Transverse colon (tissue), 4 donors: ENCODE data around the gene E2F2. TPM values are rescaled to one million over a fixed set of nuclear protein-coding genes. Genes with fewer than 3 reads are reported as not detected.

Experiments used
- DNase-seq: peaks from one replicate; pipeline ENCODE4 v3.0.0-alpha.2; 2019
- H3K27ac ChIP-seq, 4 donors: fragments of 200-600 bp; sonication (generic); 2 replicates each; pipeline ENCODE4 v1.5.1; 2016 to 2018; ENCODE audit warnings: inconsistent platforms in 4 of 4
- H3K27me3 ChIP-seq: fragments of 200-600 bp; sonication (generic); 2 replicates; pipeline ENCODE4 v1.5.1; 2017; ENCODE audit warnings: inconsistent platforms
- H3K36me3 ChIP-seq, 4 donors: fragments of 200-600 bp; sonication (generic); 2 replicates each; pipeline ENCODE4 v1.5.1; 2017 to 2019; ENCODE audit warnings: inconsistent platforms in 4 of 4
- H3K4me1 ChIP-seq, 4 donors: fragments of 200-600 bp; sonication (generic); 2 replicates each; pipeline ENCODE4 v1.5.1; 2017 to 2020; ENCODE audit warnings: inconsistent platforms in 4 of 4
- H3K4me3 ChIP-seq, 4 donors: fragments of 200-600 bp; sonication (generic); 1 replicate in 1 of 4; 2 replicates in 3 of 4; pipeline versions ENCODE4 v1.5.1 to v1.6.1; 2017 to 2019; ENCODE audit warnings: inconsistent platforms in 4 of 4
- H3K9me3 ChIP-seq, 2 donors: fragments of 200-600 bp; sonication (generic); 2 replicates each; pipeline ENCODE4 v1.5.1; 2017 to 2019; ENCODE audit warnings: inconsistent platforms in 2 of 2
- EP300 ChIP-seq: sonication (generic); formaldehyde crosslinking; IDR thresholded peaks from one replicate; pipeline ENCODE4 v1.6.1; 2017; ENCODE audit warnings: antibody characterized with exemption, low read depth
- POLR2A ChIP-seq: fragments of 450-650 bp; IDR thresholded peaks from one replicate; pipeline ENCODE4 v1.6.1; 2016; ENCODE audit warnings: antibody characterized with exemption, mild to moderate bottlenecking, moderate library complexity
- POLR2AphosphoS5 ChIP-seq, 3 donors: sonication (generic); formaldehyde crosslinking; IDR thresholded peaks; one replicate each; pipeline ENCODE4 v1.6.1; 2016; ENCODE audit warnings: antibody characterized with exemption in 3 of 3
- WGBS, 2 donors: methylation state at CpG; one replicate each; pipeline ENCODE4 v1.1.5; 2018; ENCODE audit warnings: low coverage in 1 of 2; 5-methylcytosine and 5-hydroxymethylcytosine counted together
- in situ Hi-C, 4 donors: fragments of 200-750 bp; cut with MboI; loops; one replicate each; pipeline versions ENCODE4 v1.15.0 to v1.15.1; 2017; ENCODE audit warnings: low sequenced_read_pairs in 3 of 4, low pct_ligation_motif_present in 1 of 4, low pct_unique_long_range_greater_than_20kb in 1 of 4
- intact Hi-C: fragments of 100-400 bp; cut with DNase I; formaldehyde crosslinking; loops from one replicate; pipeline ENCODE4 v1.15.1; 2023; ENCODE audit warnings: low total_unique reads
- total RNA-seq, 4 donors: library from RNA; depleted of rRNA; stranded (reverse); fragments of >200 nt; gene quantifications; one replicate each; pipeline ENCODE4 v1.1.0, GENCODE V29; 2016
- TF ChIP-seq, protein P1 (sequence below), 5 experiments: fragments of 200-600 bp in 3 of 5; fragments of 450-650 bp in 2 of 5; sonication (generic) in 3 of 5; IDR thresholded peaks; 1 replicate in 2 of 5; 2 replicates in 3 of 5; pipeline ENCODE4 v1.5.1; 2016 to 2017; ENCODE audit warnings: antibody characterized with exemption in 5 of 5, inconsistent platforms in 3 of 5, mild to moderate bottlenecking in 2 of 5, moderate library complexity in 1 of 5

Gene E2F2
- total RNA-seq, 4 donors from 2014 or later = 6.7 to 11.6 (median 8.9) TPM

DNA sequence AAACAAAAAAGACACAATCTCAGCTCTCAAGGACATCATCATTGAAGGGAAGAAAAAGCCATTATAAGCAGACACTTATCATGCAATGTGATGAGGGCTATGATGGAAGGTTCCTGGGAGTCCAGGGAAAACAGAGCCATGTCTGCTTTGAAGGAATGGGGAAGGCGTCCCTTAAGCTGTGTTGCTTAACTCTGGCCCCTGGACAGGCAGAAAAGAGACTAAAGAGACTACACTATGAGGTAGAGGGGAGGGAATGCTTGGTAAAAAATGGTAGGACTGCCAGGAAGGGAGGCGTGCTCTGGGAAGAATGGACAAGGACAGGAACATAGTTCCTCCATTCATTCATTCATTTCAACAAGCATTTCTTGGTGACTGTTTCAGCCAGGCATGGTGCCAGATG, 68.3 kb downstream of the E2F2 start:
- no peak for DNase-seq
- TF ChIP-seq POLR2A = no peak
- TF ChIP-seq POLR2AphosphoS5 (IDR thresholded peaks at IDR 0.05) = no peak
- TF ChIP-seq, protein P1, sequence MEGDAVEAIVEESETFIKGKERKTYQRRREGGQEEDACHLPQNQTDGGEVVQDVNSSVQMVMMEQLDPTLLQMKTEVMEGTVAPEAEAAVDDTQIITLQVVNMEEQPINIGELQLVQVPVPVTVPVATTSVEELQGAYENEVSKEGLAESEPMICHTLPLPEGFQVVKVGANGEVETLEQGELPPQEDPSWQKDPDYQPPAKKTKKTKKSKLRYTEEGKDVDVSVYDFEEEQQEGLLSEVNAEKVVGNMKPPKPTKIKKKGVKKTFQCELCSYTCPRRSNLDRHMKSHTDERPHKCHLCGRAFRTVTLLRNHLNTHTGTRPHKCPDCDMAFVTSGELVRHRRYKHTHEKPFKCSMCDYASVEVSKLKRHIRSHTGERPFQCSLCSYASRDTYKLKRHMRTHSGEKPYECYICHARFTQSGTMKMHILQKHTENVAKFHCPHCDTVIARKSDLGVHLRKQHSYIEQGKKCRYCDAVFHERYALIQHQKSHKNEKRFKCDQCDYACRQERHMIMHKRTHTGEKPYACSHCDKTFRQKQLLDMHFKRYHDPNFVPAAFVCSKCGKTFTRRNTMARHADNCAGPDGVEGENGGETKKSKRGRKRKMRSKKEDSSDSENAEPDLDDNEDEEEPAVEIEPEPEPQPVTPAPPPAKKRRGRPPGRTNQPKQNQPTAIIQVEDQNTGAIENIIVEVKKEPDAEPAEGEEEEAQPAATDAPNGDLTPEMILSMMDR (IDR thresholded peaks at IDR 0.05) = no peak
- no peak for TF ChIP-seq EP300
- in situ Hi-C loops (no loop called here), intact Hi-C loops (no loop called here)
- Histone ChIP-seq H3K4me1 (no peaks in the 10 kb centered on the region), H3K27ac (no peak overlapping the region), H3K27me3 (no peaks in the 10 kb centered on the region), H3K36me3 (no peaks in the 10 kb centered on the region), H3K4me3 (no peak overlapping the region), H3K9me3 (no peaks in the 10 kb centered on the region)
- 92 to 100% methylated on average over 1 to 2 of the region's 2 CpGs for WGBS, 2 donors

DNA sequence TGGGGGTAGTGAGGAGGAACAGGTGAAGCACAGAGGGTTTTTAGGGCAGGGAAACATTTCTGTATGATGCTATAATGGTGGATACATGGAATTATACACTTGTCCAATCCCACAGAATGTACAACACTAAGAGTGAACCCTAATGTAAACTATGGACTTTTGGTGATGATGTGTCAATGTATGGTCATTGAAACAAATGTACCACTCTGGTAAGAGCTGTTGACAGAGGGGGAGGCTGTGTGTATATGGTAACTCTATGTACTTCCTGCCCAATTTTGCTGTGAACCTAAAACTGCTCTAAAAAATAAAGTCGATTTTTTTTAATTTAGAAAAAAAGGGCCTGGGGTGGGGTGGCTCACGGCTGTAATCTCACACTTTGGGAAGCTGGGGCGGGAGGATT, 70.0 kb downstream of the E2F2 start:
- Histone ChIP-seq H3K9me3 (no peaks in the 10 kb centered on the region), H3K36me3 (no peaks in the 10 kb centered on the region), H3K4me3 (no peak overlapping the region), H3K4me1 (no peaks in the 10 kb centered on the region), H3K27me3 (no peaks in the 10 kb centered on the region), H3K27ac (no peak overlapping the region)
- no peak for DNase-seq
- TF ChIP-seq POLR2AphosphoS5 (IDR thresholded peaks at IDR 0.05) = no peak
- TF ChIP-seq, protein P1 (IDR thresholded peaks at IDR 0.05) = no peak
- no peak for TF ChIP-seq POLR2A
- TF ChIP-seq EP300 = no peak
- intact Hi-C loops (no loop called here), in situ Hi-C loops (no loop called here)
- WGBS, 2 donors = 74% methylated on average over 3 of the region's 3 CpGs; no CpG with 5 or more reads in 1 of the 2 donors

DNA sequence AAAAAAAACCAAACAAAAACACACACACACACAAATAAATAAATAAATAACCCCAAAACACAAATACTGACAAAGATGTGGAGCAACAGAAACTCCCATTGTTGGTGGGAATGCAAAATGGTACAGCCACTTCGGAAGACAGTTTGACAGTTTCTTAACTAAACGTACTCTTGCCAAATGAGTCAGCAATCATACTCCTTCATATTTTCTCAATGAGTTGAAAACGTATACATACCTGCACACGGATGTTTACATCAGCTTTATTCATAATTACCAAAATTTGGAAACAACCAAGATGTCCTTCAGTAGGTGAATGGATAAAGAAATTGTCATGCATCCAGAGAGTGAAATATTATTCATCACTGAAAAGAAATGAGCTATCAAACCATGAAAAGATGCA, 70.5 kb downstream of the E2F2 start:
- intact Hi-C loops (no loop called here), in situ Hi-C loops (no loop called here)
- no peak overlapping the region for H3K27ac ChIP-seq
- no peaks in the 10 kb centered on the region for H3K27me3 ChIP-seq
- no peaks in the 10 kb centered on the region for H3K36me3 ChIP-seq
- H3K4me1 ChIP-seq = no peaks in the 10 kb centered on the region
- no peak for DNase-seq
- TF ChIP-seq POLR2A = no peak
- TF ChIP-seq, protein P1 (IDR thresholded peaks at IDR 0.05) = no peak
- no peak for TF ChIP-seq POLR2AphosphoS5 (IDR thresholded peaks at IDR 0.05)
- no peak for TF ChIP-seq EP300
- H3K9me3 ChIP-seq = no peaks in the 10 kb centered on the region
- WGBS, 2 donors = 79 to 97% methylated on average over 4 of the region's 4 CpGs
- H3K4me3 ChIP-seq = no peak overlapping the region

DNA sequence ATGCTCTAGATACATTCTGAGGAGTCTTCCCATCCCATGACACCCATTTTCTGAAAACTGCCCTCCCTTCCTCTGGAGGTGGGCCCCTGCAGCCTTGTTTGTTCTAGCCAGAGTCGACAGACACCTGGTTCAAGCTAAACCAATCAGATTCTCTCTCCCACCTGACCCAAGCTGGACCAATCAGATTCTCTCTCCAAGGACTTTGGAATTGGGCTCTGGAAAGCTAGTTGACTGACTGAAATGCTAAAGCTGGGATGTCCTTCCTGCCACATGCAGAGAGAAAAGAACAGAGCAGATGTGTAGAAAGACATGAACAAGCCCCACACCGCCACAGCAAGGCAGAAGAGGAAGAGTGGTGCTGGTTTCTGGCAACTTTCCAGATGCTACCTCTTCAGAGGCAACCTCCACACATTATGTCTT, 71.7 kb downstream of the E2F2 start:
- WGBS, 2 donors = 45 to 78% methylated on average over 1 to 2 of the region's 2 CpGs
- Histone ChIP-seq H3K4me3 (no peak overlapping the region), H3K9me3 (no peaks in the 10 kb centered on the region), H3K27ac (no peak overlapping the region), H3K36me3 (no peaks in the 10 kb centered on the region), H3K27me3 (no peaks in the 10 kb centered on the region), H3K4me1 (no peaks in the 10 kb centered on the region)
- in situ Hi-C loops = no loop called here
- TF ChIP-seq POLR2AphosphoS5 (IDR thresholded peaks at IDR 0.05) (no peak), EP300 (no peak), POLR2A (no peak)
- TF ChIP-seq, protein P1 (IDR thresholded peaks at IDR 0.05) = no peak
- intact Hi-C loops = no loop called here
- no peak for DNase-seq

Other genes with a start within 250 kb of the E2F2 start
- gene HNRNPR, start 186.9 kb downstream of the E2F2 start, total RNA-seq = 100 to 1,000 TPM in 1 of 4 donors, 10 to 100 TPM in 3; 13.5 to 120 (median 60.8) TPM
- 100 to 1,000 TPM in 1 of 4 donors, 10 to 100 TPM in 3; 12.5 to 125 (median 12.9) TPM for gene ZNF436, start 161.4 kb downstream of the E2F2 start, total RNA-seq
- gene TCEA3, start 106.5 kb downstream of the E2F2 start, total RNA-seq = 100 to 1,000 TPM; 137 to 761 (median 198) TPM
- gene ASAP3, start 47.1 kb downstream of the E2F2 start, total RNA-seq = 10 to 100 TPM; 38.2 to 62.9 (median 48.3) TPM
- 100 to 1,000 TPM; 174 to 363 (median 253) TPM for gene ID3, start 28.3 kb upstream of the E2F2 start, total RNA-seq
- 100 to 1,000 TPM; 382 to 822 (median 494) TPM for gene RPL11, start 160.6 kb upstream of the E2F2 start, total RNA-seq
- 10 to 100 TPM in 3 of 4 donors, 1 to 10 TPM in 1; 9.6 to 39.3 (median 33.2) TPM for gene ELOA, start 212.2 kb upstream of the E2F2 start, total RNA-seq
- gene PITHD1, start 247.2 kb upstream of the E2F2 start, total RNA-seq = 10 to 100 TPM; 36.7 to 40.6 (median 38.9) TPM